Measurements from ENCODE around the gene KCNH6. TPM values are rescaled to one million over a fixed set of nuclear protein-coding genes. Genes with fewer than 3 reads are reported as not detected.

KCNH6 gene
- total RNA-seq, 4 donors from 2014 or later = not detected

DNA sequence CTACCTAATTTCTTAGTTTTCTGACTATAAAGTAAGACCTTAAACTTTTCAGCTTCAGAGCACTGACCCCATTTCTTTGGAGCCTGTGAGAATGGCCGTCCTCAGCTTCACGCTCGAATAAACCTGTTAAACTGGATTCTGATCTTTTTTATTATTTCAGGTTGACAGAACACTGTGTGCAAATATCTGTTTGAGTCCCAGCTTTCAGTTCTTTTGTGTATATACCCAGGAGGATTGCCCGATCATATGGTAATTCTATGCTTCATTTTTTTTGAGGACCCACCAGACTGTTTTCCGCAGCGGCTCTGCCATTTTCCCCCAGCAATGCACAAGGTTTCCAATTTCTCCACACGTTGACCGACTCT is 19.8 kb upstream of the KCNH6 start:
- H3K27ac ChIP-seq = no peak overlapping the region
- no peaks in the 10 kb centered on the region for H3K4me1 ChIP-seq
- H3K4me3 ChIP-seq = no peak overlapping the region
- peaks cover 76% of the 10 kb centered on the region for H3K27me3 ChIP-seq
- H3K36me3 ChIP-seq = no peaks in the 10 kb centered on the region
- TF ChIP-seq EP300 (IDR thresholded peaks at IDR 0.05) (no peak), POLR2A (IDR thresholded peaks at IDR 0.05) (no peak), POLR2AphosphoS5 (IDR thresholded peaks at IDR 0.05) (no peak)
- TF ChIP-seq, protein P1, sequence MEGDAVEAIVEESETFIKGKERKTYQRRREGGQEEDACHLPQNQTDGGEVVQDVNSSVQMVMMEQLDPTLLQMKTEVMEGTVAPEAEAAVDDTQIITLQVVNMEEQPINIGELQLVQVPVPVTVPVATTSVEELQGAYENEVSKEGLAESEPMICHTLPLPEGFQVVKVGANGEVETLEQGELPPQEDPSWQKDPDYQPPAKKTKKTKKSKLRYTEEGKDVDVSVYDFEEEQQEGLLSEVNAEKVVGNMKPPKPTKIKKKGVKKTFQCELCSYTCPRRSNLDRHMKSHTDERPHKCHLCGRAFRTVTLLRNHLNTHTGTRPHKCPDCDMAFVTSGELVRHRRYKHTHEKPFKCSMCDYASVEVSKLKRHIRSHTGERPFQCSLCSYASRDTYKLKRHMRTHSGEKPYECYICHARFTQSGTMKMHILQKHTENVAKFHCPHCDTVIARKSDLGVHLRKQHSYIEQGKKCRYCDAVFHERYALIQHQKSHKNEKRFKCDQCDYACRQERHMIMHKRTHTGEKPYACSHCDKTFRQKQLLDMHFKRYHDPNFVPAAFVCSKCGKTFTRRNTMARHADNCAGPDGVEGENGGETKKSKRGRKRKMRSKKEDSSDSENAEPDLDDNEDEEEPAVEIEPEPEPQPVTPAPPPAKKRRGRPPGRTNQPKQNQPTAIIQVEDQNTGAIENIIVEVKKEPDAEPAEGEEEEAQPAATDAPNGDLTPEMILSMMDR (IDR thresholded peaks at IDR 0.05) = no peak
- no peaks in the 10 kb centered on the region for H3K9me3 ChIP-seq
- 63 to 76% methylated on average over 8 of the region's 8 CpGs for WGBS, 2 donors (ENCODE audit: low coverage in 1 of 2)
- ATAC-seq = no peak

DNA sequence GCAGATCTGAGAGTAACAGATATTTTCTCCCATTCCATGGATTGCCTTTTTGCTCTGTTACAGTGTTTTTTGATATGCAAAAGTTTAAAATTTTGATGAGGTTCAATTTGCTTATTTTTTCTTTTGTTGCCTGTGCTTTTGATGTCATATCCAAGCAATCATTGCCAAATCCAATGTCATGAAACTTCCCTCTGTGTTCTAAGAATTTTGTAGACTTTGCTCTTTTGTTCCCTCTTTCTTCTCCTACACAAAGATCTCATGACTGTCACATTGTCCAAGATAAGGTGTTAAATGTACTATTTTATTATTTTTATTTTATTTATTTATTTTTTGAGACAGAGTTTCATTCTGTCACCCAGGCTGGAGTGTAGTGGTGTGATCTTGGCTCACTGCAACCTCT is 18.9 kb upstream of the KCNH6 start:
- TF ChIP-seq, protein P1 (IDR thresholded peaks at IDR 0.05) = no peak
- no peak for TF ChIP-seq EP300 (IDR thresholded peaks at IDR 0.05)
- TF ChIP-seq POLR2AphosphoS5 (IDR thresholded peaks at IDR 0.05) = no peak
- TF ChIP-seq POLR2A (IDR thresholded peaks at IDR 0.05) = no peak
- Histone ChIP-seq H3K36me3 (no peaks in the 10 kb centered on the region), H3K27me3 (peaks cover 77% of the 10 kb centered on the region), H3K9me3 (no peaks in the 10 kb centered on the region), H3K4me3 (no peak overlapping the region), H3K27ac (no peak overlapping the region), H3K4me1 (no peaks in the 10 kb centered on the region)
- ATAC-seq = no peak

DNA sequence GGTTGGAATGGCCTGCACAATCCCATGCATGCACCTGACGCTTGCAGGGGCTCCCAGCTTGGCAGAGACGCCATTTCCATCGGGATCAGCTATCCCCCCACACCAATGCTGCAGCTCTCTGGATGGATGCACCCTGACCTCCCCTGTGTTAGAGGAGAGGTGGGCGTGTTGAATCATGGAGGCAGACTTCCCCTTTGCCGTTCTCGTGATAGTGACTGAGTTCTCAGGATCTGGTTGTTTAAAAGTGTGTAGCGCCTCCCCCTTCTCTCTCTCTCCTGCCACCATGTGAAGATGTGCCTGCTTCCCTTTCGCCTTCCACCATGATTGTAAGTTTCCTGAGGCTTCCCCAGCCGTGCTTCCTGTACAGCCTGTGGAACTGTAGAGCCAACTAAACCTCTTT is 17.8 kb upstream of the KCNH6 start:
- H3K27ac ChIP-seq = no peak overlapping the region
- H3K9me3 ChIP-seq = no peaks in the 10 kb centered on the region
- no peak overlapping the region for H3K4me3 ChIP-seq
- peaks cover 69% of the 10 kb centered on the region for H3K27me3 ChIP-seq
- H3K4me1 ChIP-seq = no peaks in the 10 kb centered on the region
- TF ChIP-seq EP300 (IDR thresholded peaks at IDR 0.05) = no peak
- TF ChIP-seq, protein P1 (IDR thresholded peaks at IDR 0.05) = no peak
- no peak for TF ChIP-seq POLR2AphosphoS5 (IDR thresholded peaks at IDR 0.05)
- TF ChIP-seq POLR2A (IDR thresholded peaks at IDR 0.05) = no peak
- WGBS, 2 donors (ENCODE audit: low coverage in 1 of 2) = 78 to 80% methylated on average over 7 of the region's 9 CpGs
- no peak for ATAC-seq
- no peaks in the 10 kb centered on the region for H3K36me3 ChIP-seq

- no peak for ATAC-seq
- 100% methylated on average over 1 to 2 of the region's 3 CpGs for WGBS, 2 donors (ENCODE audit: low coverage in 1 of 2)
- TF ChIP-seq, protein P1 (IDR thresholded peaks at IDR 0.05) = no peak
- H3K27ac ChIP-seq = no peak overlapping the region
- H3K4me3 ChIP-seq = no peak overlapping the region
- H3K9me3 ChIP-seq = no peaks in the 10 kb centered on the region
- no peaks in the 10 kb centered on the region for H3K36me3 ChIP-seq
- peaks cover 57% of the 10 kb centered on the region for H3K27me3 ChIP-seq
- H3K4me1 ChIP-seq = no peaks in the 10 kb centered on the region
Observed at GRCh38 chr17:63506627-63507026, 16.5 kb upstream of the KCNH6 start.

- no peak overlapping the region for H3K27ac ChIP-seq
- no peak overlapping the region for H3K4me3 ChIP-seq
- no peaks in the 10 kb centered on the region for H3K4me1 ChIP-seq
- H3K36me3 ChIP-seq = no peaks in the 10 kb centered on the region
- no peak for ATAC-seq
- peaks cover 30% of the 10 kb centered on the region for H3K27me3 ChIP-seq
- TF ChIP-seq EP300 (IDR thresholded peaks at IDR 0.05) = no peak
- no peak for TF ChIP-seq POLR2AphosphoS5 (IDR thresholded peaks at IDR 0.05)
- no peak for TF ChIP-seq POLR2A (IDR thresholded peaks at IDR 0.05)
- TF ChIP-seq, protein P1 (IDR thresholded peaks at IDR 0.05) = no peak
- no peaks in the 10 kb centered on the region for H3K9me3 ChIP-seq
- WGBS, 2 donors (ENCODE audit: low coverage in 1 of 2) = 88 to 90% methylated on average over 5 to 7 of the region's 8 CpGs
Observed at GRCh38 chr17:63511331-63511730, 11.8 kb upstream of the KCNH6 start.

All from gastroesophageal sphincter (tissue), 4 donors.